Kidney tubule cell (primary cell): ENCODE measurements around the gene CDC20.
A peak's percentile ranks its signal among the peaks of the same experiment; 100 is the strongest.

Source experiments
- DNase-seq: peaks from one replicate; pipeline ENCODE4 v3.0.0-alpha.2; 2018; ENCODE audit warnings: low spot score

The CDC20 gene

DNA sequence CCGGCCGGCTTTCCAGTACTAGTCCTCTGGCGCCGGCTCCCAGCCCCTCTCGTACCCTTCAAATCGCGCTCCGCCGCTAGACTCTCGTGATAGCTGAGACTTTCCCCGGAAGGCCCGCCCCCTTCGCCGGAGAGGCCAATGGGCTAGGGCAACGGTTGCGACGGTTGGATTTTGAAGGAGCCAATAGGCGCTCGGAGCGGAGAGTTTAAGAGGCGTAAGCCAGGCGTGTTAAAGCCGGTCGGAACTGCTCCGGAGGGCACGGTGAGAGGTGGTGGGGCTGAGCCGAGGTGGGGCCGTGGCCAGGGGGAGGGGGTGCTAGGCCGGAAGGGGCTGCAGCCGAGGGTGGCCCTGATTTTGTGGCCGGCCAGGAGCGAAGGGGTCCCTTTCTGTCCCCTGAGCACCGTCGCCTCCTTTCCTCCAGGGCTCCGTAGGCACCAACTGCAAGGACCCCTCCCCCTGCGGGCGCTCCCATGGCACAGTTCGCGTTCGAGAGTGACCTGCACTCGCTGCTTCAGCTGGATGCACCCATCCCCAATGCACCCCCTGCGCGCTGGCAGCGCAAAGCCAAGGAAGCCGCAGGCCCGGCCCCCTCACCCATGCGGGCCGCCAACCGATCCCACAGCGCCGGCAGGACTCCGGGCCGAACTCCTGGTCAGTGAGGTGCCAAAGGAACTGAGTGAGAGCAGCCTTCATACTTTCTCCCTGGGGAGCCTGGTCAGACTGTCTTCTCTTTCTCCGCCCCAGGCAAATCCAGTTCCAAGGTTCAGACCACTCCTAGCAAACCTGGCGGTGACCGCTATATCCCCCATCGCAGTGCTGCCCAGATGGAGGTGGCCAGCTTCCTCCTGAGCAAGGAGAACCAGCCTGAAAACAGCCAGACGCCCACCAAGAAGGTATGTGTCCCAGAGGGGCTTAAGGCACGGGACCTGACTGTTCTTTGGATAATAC lies at the start of gene CDC20:
Gene CDC20 (plus strand): TSS at position 236 of the 948 bp plus-strand sequence. CDS start 235 bp downstream, at position 471.
- DNase-seq = peak; percentile 98

DNA sequence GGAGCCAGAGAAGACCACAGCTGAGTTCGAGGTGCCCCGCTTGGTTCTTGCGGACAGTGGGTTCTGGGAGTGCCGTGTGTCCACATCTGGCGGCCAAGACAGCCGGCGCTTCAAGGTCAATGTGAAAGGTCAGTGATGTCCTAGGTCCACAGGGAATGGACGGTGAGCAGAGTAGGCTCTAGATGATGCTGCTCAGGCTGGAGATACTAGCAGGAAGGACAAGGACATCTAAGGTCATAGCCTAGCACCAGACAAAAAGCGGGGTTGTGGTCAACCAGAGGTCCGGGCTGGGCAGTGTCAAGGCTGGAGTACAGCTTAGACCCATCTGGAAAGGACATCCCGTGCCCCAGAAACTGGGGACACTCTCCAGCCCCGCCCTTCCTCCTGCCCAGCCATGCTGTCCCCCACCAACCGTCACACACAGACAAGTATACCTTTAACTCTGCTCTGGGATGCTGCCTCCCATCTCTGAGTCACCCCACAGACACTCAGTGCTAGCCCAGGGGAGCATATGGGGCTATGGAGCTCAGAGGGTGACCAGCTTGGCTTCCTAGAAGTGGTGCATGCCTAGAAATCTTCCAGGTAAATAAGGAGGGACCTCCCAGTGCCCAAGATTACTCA lies 49.3 kb upstream of the CDC20 start:
- DNase-seq = peak; percentile 45

DNA sequence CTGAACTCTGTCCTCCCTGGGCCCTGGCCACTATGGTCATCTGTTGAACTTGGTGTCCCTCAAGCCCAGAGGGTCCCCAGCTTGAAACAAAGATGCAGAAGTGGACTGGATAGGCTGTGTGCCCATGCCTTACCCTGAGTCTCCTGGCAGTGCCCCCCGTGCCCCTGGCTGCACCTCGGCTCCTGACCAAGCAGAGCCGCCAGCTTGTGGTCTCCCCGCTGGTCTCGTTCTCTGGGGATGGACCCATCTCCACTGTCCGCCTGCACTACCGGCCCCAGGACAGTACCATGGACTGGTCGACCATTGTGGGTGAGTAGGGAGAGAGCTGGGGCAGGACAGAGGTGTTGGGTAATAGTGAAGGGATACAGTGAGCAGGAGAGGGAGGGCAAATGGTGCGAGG lies 47.3 kb upstream of the CDC20 start:
- DNase-seq = no peak

DNA sequence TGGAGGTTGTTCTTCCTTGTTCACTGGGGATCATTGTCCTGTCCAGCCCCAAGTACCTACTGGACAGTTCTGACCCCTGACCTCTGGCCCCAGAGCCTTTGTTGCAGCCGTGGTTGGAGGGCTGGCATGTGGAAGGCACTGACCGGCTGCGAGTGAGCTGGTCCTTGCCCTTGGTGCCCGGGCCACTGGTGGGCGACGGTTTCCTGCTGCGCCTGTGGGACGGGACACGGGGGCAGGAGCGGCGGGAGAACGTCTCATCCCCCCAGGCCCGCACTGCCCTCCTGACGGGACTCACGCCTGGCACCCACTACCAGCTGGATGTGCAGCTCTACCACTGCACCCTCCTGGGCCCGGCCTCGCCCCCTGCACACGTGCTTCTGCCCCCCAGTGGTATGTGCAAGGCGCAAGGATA lies 46.6 kb upstream of the CDC20 start:
- DNase-seq = no peak

DNA sequence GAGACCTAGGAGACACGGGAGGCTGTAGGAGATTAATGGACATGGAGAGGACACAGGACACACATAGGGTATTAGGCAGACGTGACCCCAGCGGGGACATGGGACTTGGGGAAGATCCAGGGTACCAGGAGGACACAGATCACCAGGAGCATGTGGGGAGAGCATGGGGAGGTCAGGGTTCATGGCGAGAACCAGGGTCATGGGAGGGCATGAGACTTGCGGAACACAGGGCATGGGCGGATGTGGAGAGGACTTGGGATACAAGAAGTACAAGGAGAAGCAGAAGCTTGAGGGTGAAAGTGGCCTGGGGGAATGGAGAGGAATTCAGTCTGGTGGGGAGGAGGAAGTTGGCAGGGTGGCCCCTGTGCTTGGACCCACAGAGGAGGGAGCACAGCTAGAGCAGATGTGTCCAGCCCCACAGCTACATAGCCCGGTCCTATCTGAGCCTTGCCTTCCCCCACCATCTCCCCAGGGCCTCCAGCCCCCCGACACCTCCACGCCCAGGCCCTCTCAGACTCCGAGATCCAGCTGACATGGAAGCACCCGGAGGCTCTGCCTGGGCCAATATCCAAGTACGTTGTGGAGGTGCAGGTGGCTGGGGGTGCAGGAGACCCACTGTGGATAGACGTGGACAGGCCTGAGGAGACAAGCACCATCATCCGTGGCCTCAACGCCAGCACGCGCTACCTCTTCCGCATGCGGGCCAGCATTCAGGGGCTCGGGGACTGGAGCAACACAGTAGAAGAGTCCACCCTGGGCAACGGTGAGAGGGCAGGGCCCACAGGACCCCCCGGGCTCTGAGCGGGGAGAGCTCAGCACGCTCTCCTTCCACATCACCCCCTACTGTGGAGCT lies 45.9 kb upstream of the CDC20 start:
- DNase-seq = no peak

DNA sequence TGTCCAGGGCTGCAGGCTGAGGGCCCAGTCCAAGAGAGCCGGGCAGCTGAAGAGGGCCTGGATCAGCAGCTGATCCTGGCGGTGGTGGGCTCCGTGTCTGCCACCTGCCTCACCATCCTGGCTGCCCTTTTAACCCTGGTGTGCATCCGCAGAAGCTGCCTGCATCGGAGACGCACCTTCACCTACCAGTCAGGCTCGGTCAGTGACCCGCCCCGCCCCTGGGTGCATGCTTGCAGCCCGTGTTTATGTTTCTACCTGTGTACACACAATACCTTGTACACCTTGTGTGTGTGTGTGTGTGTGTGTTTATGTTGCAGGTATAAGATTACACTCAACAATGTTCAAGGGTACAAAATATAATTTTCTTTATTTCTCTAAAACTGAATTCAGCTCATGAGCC lies 45.0 kb upstream of the CDC20 start:
- no peak for DNase-seq

DNA sequence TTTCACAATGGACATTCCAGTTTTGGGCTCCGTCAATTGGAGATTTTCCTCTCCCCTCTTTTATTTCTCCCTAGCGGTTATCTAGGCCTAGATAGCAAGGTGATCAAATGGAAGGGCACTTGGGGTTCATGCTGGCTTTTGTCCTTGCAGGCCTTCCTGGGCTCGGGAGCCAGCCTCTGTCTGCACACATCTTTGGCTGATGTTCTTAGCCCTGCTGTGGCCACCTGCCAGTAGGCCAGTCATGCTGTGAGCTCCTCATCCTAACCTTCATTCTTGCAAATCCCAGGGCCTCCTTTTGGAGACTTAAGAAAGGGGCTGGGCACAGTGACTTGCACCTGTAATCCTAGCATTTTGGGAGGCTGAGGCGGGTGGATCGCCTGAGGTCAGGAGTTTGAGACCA lies 44.5 kb upstream of the CDC20 start:
- no peak for DNase-seq

DNA sequence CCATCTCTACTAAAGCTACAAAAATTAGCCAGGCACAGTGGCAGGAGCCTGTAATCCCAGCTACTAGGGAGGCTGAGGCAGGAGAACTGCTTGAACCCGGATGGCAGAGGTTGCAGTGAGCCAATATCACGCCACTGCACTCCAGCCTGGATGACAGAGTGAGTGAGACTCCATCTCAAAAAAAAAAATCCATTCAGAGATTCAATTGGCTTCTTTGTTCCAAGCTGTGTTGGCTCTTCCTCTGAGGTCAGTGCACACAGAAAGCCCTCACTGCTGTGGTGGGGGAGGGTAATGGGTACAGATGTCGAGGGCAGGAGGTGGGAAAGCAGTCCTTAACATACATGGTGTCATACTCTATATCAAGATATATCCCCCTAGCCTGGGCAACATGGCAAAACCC lies 43.3 kb upstream of the CDC20 start:
- no peak for DNase-seq

DNA sequence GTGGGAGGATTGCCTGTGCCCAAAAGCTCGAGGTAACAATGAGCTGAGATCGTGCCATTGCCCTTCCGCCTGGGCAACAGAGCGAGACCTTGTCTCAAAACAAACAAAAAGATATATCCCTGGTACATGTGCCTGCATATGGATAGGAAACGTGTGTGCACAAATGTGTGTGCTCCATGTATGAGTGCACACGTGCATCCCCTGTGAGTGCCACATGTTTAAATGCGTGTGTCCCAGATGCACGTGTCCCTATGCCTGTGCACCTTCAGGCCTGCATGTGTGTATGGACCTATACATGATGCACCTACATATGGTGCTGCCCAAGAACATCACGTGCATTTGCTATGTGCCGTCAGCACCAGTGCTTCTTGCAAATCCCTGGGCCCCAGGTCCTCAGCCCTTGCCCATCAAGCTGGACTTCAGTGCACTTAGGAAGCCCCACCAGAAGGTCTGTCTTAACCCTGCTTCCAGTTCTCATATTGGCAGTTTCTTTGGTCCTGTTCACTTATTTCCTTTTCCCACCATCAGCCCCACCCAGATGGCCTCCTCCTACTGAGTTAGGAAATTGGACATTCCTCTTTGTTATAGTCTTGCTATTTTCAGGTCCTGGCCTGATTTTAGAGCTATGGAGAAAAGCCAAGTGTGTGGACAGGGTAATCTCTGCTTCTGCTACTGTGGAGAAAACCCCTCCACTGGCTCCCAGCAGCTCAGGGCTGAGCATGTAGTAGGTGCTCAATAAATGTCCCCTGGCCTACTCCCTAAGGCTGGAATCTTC lies 42.6 kb upstream of the CDC20 start:
- no peak for DNase-seq

DNA sequence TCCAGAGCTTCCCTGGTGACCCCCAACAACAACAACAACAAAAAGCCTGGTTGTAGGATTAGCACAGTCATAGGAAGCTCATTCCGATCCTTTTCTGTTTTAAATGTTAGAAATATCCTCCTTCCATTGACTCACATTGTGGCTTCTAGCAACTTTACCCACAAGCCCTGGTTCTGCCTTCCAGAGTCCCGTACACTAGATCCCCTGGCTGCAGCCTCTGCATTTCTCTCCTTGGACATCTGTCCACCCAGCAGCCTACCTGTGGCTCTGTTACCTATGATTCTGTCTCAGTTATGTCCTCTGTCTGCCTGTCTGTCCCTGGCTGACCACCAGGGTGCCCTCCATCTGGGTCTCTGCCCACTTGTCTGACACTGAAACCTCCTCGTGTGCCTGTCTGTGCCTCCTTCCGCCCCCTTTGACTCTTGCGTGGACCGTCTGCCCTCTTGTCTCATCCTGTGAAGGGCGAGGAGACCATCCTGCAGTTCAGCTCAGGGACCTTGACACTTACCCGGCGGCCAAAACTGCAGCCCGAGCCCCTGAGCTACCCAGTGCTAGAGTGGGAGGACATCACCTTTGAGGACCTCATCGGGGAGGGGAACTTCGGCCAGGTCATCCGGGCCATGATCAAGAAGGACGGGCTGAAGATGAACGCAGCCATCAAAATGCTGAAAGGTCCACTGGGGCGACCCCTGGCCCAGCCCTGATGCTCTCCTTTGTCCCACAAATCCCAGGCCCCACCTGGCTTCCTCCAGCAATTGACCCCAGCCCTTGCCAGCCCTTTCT lies 41.9 kb upstream of the CDC20 start:
- no peak for DNase-seq

DNA sequence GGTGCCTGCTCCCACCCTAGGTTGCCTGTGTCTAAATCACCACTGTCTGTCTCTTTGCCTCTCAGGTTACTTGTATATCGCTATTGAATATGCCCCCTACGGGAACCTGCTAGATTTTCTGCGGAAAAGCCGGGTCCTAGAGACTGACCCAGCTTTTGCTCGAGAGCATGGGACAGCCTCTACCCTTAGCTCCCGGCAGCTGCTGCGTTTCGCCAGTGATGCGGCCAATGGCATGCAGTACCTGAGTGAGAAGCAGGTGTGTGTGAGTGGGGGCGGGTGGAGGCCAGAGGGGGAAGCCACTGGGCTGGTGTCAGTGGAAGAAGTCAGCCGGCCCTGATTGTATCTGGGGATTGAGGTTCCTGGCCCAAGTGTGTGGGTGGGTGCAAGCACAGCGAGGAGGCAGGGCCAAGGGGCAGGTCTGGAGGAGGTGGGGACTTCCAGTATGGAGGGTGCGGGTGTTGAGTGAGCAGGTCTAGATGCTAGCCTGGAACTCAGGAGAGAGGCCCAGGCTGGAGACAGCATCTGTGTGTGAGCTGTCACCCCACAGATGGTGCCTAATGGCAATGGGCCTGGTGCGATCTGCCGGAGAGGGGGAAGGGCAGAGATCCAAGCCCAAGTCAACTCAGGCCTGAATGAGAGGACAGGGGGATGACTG lies 40.8 kb upstream of the CDC20 start:
- DNase-seq = no peak

DNA sequence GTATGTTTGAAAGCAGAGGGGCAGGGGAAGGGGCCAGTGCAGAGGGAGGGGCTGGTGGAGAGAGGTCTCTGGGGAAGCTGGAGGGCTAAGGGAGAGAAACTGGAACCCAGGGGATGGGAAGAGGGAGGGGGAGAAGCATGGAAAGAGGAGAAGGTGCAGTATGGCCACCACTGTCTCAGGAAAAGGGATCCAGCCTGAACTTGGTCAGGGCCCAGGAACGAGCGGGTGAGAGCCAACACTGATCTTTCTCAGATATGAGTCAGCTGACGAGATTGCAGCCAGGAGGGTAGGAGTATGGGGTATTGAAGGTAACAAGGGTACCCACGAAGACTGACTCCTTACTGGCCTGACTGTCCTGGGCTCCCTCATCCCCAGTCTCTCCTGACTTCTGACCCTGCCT lies 40.0 kb upstream of the CDC20 start:
- DNase-seq = no peak

DNA sequence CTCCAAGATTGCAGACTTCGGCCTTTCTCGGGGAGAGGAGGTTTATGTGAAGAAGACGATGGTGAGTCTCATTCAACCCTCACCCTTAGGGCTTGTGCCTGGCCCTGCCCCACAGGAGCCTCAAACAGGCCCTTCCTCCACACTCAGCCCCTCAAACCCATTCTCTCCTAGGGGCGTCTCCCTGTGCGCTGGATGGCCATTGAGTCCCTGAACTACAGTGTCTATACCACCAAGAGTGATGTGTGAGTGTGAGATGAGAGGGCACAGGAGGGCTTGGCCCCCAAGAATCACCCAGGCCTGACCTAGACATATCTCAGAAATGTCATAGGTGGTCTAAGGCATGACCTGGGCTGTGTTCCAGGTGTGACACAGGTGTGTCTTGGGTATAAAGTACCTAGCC lies 39.5 kb upstream of the CDC20 start:
- no peak for DNase-seq

DNA sequence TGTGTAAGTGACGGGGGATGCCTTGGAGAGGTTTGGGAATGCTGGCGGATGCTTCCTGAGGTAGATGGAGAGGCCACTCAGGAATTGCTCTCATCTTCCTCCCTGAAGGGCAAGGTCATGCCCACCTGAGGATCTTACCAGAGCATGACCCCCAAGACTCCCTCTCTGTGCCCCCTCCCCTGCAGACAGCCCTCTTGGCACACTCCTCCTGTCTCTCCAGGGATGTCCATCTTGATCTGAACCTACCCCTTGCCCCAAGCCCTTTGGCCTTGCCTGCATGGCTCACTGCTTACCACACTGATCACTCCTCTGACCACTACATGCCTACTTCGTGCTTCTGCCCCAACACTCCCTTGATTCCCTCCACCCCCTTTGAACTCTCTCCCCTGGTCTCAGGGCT lies 39.0 kb upstream of the CDC20 start:
- DNase-seq = peak; percentile 6

DNA sequence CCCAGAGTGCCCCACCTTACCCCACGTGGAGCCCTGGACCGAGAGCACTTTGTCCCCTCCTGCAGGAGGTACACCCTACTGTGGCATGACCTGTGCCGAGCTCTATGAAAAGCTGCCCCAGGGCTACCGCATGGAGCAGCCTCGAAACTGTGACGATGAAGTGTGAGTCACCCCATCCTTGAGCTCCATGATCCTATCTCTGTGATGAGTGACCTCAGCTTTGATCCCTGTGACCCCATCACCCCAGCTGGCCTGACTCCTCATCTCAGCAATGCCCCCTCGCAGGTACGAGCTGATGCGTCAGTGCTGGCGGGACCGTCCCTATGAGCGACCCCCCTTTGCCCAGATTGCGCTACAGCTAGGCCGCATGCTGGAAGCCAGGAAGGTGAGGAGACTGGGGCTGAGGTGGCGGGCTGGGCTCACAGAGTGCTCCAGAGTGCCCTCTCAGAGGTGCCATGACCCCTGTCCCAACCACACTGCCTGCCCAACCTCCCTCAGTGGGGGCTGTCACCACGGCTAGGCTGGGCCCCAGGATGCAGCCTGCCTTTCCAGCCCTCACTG lies 37.4 kb upstream of the CDC20 start:
- DNase-seq = no peak

DNA sequence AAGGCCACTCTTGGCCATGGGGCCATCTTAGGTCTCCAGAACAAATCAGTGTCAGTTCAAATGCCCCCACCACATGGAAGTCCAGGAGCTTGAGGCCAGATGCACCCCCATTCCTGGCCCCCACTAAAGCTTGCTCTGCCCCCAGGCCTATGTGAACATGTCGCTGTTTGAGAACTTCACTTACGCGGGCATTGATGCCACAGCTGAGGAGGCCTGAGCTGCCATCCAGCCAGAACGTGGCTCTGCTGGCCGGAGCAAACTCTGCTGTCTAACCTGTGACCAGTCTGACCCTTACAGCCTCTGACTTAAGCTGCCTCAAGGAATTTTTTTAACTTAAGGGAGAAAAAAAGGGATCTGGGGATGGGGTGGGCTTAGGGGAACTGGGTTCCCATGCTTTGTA lies 36.3 kb upstream of the CDC20 start:
- no peak for DNase-seq

DNA sequence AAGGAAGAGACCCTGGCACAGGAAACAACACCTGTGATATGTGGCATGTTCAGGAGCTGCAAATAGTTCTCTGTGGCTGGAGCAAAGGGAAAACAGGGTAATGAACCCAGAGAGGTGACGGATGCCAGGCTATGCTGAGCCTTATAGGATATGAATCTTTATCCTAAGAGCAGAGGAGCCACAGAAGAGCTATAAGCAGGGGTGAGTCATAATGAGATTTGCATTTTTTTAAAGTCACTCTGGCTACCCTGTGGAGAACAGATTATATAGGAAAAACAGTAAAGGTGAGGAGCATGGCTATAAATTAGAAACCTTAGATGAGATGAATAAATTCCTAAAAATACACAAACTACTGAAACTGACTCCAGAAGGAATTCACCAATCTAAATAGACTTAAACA lies 34.0 kb upstream of the CDC20 start:
- DNase-seq = no peak

DNA sequence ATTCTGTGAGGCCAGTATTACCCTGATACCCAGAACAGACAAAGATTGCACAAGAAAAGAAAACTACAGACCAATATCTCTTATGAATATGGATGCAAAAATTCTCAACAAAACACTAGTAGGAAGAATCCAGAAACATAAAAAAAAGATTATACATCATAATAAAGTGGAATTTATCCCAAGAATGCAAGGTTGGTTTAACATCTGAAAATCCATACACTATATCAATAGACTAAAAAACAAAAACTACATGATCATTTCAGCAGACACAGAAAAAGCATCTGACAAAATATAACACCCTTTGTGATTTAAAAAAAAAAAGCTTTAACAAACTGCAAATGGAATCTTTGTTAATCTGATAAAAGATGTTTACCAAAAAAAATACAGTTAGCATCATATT lies 33.4 kb upstream of the CDC20 start:
- no peak for DNase-seq

DNA sequence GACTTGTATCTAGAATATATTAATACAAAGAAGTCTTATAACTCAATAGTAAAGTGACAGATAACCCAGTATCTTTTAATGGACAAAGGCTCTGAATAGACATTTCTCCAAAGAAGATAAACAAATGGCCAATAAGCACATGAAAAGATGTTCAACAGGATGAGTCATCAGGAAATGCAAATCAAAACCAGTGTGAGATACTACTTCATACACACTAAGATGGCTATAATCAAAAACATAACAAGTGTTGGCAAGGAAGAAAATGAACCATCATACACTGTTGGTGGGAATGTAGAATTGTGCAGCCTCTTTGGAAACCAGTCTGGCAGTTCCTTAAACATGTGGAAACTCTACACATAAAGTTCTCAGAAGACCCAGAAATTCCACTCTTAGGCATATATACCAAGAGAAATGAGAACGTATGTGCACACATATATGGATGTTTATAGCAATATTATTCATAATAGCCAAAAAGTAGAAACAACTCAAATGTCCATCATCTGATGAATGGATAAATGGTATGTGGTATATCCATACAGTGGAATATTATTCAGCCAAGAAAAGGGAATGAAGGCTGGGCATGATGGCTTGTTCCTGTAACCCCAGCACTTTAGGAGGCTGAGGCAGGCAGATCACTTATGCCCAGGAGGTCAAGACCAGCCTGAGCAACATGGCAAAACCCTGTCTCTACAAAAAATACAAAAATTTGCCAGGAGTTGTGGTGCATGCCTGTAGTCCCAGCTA lies 31.1 kb upstream of the CDC20 start:
- no peak for DNase-seq
